Chondrocyte (in vitro differentiated cells): Measurements from ENCODE around the gene COBLL1. TPM values are rescaled to one million over a fixed set of nuclear protein-coding genes. Genes with fewer than 3 reads are reported as not detected.

Experiments
- DNase-seq: peaks from one replicate; pipeline ENCODE4 v3.0.0; 2021; ENCODE audit warnings: mixed read lengths, low spot score
- H3K27ac Mint-ChIP-seq: one replicate; pipeline ENCODE4 v1.8.0; 2021; ENCODE audit warnings: mild to moderate bottlenecking, moderate library complexity, mixed read lengths; ENCODE audit not compliant: unreplicated experiment
- H3K27me3 Mint-ChIP-seq: 2 replicates; pipeline ENCODE4 v1.8.0; 2021; ENCODE audit warnings: low read depth, mixed read lengths
- H3K36me3 Mint-ChIP-seq: 2 replicates; pipeline ENCODE4 v1.8.0; 2021; ENCODE audit warnings: low read depth, mixed read lengths
- H3K4me1 Mint-ChIP-seq: 2 replicates; pipeline ENCODE4 v1.8.0; 2021; ENCODE audit warnings: low read depth, mild to moderate bottlenecking, mixed read lengths
- H3K4me3 Mint-ChIP-seq: one replicate; pipeline ENCODE4 v1.8.0; 2021; ENCODE audit warnings: mild to moderate bottlenecking, moderate library complexity, mixed read lengths; ENCODE audit not compliant: unreplicated experiment
- H3K9me3 Mint-ChIP-seq: 2 replicates; pipeline ENCODE4 v1.8.0; 2021; ENCODE audit warnings: low read depth, mixed read lengths
- total RNA-seq: library from RNA; stranded (reverse); gene quantifications from 3 replicates; pipeline ENCODE4 v1.2.1, GENCODE V29; 2021
- TF ChIP-seq, protein P1 (sequence below): fragments of 200-600 bp; sonication (generic); IDR thresholded peaks from 2 replicates; pipeline ENCODE4 v1.5.0; 2021; ENCODE audit warnings: antibody characterized with exemption, mild to moderate bottlenecking, moderate library complexity

Gene COBLL1
- total RNA-seq, 1 donor from 2014 or later, result 43.7 TPM

GRCh38 chr2:164823126-164823525, 18.5 kb downstream of the COBLL1 start:
- H3K27me3 Mint-ChIP-seq, result no peaks in the 10 kb centered on the region
- no peak for DNase-seq
- no peak overlapping the region for H3K27ac Mint-ChIP-seq
- TF ChIP-seq, protein P1, sequence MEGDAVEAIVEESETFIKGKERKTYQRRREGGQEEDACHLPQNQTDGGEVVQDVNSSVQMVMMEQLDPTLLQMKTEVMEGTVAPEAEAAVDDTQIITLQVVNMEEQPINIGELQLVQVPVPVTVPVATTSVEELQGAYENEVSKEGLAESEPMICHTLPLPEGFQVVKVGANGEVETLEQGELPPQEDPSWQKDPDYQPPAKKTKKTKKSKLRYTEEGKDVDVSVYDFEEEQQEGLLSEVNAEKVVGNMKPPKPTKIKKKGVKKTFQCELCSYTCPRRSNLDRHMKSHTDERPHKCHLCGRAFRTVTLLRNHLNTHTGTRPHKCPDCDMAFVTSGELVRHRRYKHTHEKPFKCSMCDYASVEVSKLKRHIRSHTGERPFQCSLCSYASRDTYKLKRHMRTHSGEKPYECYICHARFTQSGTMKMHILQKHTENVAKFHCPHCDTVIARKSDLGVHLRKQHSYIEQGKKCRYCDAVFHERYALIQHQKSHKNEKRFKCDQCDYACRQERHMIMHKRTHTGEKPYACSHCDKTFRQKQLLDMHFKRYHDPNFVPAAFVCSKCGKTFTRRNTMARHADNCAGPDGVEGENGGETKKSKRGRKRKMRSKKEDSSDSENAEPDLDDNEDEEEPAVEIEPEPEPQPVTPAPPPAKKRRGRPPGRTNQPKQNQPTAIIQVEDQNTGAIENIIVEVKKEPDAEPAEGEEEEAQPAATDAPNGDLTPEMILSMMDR, result no peak
- no peaks in the 10 kb centered on the region for H3K9me3 Mint-ChIP-seq
- peaks cover 2% of the 10 kb centered on the region for H3K36me3 Mint-ChIP-seq
- peaks cover 17% of the 10 kb centered on the region for H3K4me1 Mint-ChIP-seq
- H3K4me3 Mint-ChIP-seq, result no peak overlapping the region

- Mint-ChIP-seq H3K27ac (no peak overlapping the region), H3K9me3 (no peaks in the 10 kb centered on the region), H3K36me3 (peaks cover 2% of the 10 kb centered on the region), H3K4me3 (no peak overlapping the region), H3K27me3 (no peaks in the 10 kb centered on the region), H3K4me1 (peaks cover 6% of the 10 kb centered on the region)
- TF ChIP-seq, protein P1, result no peak
- no peak for DNase-seq
These were observed 20.3 kb downstream of the COBLL1 start for GRCh38 chr2:164821338-164821737.

DNA sequence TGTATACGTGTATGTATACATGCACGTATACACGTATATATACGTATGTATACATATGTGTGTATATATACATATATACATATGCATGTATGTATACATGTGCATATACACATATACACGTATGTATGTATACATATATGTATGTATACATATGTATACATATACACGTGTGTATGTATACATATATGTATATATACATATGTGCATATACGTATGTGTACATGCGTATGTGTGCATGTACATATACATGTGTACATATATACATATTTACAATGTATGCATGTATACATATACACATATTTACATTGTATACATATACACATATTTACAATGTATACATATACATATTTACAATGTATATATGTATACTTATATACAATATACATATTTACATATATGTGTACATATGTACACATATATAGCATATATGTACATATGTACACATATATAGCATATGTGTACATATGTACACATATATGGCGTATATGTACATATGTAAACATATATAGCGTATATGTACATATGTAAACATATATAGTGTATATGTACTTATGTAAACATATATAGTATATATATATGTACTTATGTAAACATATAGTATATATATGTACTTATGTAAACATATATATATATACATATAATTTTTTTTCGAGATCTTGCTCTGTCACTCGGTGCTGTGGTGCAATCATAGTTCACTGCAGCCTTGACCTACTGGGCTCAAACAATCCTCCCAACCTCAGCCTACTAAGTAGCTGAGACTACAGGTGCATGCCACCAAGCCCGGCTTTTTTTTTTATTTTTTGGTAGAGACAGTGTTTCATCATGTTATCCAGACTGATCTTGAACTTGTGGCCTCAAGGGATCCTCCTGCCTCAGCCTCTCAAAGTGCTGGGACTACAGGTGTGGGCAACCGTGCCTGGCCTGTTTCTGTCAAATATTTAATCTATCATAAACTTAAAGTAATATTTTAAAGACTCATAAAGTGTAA, 23.2 kb downstream of the COBLL1 start:
- Mint-ChIP-seq H3K27me3 (no peaks in the 10 kb centered on the region), H3K4me1 (peaks cover 5% of the 10 kb centered on the region), H3K36me3 (peaks cover 2% of the 10 kb centered on the region), H3K9me3 (no peaks in the 10 kb centered on the region), H3K27ac (no peak overlapping the region), H3K4me3 (no peak overlapping the region)
- DNase-seq, result no peak
- TF ChIP-seq, protein P1, result no peak

DNA sequence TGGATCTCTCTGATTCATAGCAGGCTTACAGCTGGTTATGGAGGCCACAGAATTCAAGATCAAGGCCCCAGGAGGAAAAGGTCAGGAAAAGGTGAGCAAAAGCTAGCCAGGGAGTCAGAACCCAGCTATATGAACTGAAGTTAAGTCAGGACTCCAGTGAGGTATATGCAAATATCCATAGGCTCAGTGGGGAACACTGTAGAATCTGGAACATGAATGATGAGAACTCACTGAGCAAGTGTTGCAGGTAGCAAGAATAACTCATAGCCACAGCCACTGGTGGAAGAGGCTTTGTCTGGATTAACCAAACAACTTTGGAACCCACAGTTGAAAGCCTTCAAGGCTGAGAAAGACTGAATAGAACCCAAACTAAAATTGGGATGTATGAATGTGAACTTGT, 24.7 kb downstream of the COBLL1 start:
- Mint-ChIP-seq H3K27ac (no peak overlapping the region), H3K4me1 (peaks cover 14% of the 10 kb centered on the region), H3K27me3 (no peaks in the 10 kb centered on the region), H3K9me3 (no peaks in the 10 kb centered on the region), H3K36me3 (no peaks in the 10 kb centered on the region), H3K4me3 (no peak overlapping the region)
- no peak for DNase-seq
- TF ChIP-seq, protein P1, result no peak

DNA sequence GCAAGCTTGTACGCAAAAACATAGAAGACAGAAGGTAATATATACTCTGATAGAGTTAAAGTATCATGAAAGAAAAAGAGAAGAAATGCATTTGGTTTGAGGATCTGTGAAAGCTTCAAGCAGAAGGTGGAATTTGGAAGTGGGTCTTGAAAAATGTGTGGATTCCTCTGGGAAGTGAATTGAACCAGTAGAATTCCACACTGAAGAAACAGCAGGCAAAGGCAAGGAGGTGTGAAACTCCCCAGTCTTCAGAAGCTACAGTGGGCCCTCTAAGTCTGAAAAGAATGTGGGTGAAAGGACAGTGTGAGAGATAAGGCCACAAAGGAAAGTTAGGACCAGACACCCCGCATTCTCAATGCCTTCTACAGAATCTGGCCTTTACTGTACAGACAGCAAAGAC, 25.6 kb downstream of the COBLL1 start:
- TF ChIP-seq, protein P1, result no peak
- DNase-seq, result no peak
- no peaks in the 10 kb centered on the region for H3K9me3 Mint-ChIP-seq
- H3K4me3 Mint-ChIP-seq, result no peak overlapping the region
- H3K27me3 Mint-ChIP-seq, result no peaks in the 10 kb centered on the region
- H3K36me3 Mint-ChIP-seq, result no peaks in the 10 kb centered on the region
- H3K27ac Mint-ChIP-seq, result no peak overlapping the region
- H3K4me1 Mint-ChIP-seq, result peaks cover 21% of the 10 kb centered on the region
